Uterus (tissue), 2 donors: Measurements from ENCODE around the gene GPR42.

Experiments used
- POLR2A ChIP-seq, 2 donors: fragments of 450-650 bp; IDR thresholded peaks; one replicate each; pipeline ENCODE4 v1.6.1; 2016; ENCODE audit warnings: antibody characterized with exemption in 2 of 2, mild to moderate bottlenecking in 1 of 2, moderate library complexity in 1 of 2
- TF ChIP-seq, protein P1 (sequence below), 4 experiments: fragments of 200-600 bp in 2 of 4; fragments of 450-650 bp in 2 of 4; sonication (generic) in 2 of 4; IDR thresholded peaks; one replicate each; pipeline ENCODE4 v1.5.1; 2016 to 2019; ENCODE audit warnings: antibody characterized with exemption in 4 of 4, mild to moderate bottlenecking in 2 of 4, moderate library complexity in 1 of 4

DNA sequence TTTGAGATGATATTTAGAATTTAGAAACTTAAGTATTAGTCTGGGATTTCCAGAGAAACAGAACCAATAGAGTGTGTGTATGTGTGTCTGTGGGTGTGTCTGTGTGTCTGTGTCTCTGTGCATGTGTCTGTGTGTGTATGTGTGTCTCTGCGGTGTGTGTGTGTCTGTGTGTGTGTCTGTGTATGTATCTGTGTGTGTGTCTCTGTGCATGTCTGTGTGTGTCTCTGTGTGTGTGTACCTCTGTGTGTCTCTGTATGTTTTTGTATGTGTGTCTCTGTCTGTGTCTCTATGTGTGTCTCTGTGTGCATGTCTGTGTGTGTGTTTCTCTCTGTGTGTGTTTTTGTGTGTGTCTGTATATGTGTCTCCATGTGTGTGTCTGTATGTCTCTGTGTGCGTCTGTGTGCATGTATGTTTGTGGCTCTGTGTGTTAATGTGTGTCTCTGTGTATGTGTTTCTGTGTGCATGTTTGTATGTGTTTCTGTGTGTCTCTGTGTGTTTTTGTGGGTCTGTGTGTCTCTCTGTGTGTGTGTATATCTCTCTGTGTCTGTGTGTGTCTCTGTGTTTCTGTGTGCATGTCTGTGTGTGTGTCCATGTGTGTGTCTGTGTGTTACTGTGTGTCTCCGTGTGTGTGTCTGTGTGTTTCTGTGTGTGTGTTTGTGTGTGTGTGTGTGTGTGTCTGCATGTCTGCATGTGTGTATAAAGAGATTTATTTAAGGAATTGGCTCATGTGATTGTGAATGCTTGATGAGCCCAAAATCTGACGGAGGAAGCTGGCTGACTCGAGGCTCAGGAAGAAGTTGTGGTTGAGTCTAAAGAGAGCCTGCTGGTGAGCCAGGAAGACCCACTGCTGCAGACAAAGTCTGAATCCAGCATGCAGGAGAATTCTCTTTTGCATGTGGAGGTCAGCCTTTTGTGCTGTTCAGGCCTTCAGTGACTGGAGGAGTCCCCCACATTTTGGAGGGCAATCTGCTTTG is 22.2 kb downstream of the GPR42 start:
- TF ChIP-seq, protein P1, sequence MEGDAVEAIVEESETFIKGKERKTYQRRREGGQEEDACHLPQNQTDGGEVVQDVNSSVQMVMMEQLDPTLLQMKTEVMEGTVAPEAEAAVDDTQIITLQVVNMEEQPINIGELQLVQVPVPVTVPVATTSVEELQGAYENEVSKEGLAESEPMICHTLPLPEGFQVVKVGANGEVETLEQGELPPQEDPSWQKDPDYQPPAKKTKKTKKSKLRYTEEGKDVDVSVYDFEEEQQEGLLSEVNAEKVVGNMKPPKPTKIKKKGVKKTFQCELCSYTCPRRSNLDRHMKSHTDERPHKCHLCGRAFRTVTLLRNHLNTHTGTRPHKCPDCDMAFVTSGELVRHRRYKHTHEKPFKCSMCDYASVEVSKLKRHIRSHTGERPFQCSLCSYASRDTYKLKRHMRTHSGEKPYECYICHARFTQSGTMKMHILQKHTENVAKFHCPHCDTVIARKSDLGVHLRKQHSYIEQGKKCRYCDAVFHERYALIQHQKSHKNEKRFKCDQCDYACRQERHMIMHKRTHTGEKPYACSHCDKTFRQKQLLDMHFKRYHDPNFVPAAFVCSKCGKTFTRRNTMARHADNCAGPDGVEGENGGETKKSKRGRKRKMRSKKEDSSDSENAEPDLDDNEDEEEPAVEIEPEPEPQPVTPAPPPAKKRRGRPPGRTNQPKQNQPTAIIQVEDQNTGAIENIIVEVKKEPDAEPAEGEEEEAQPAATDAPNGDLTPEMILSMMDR (IDR thresholded peaks at IDR 0.05): no peak
- TF ChIP-seq POLR2A (IDR thresholded peaks at IDR 0.05): no peak
